Left lobe of liver (tissue), 2 donors: ENCODE results near the gene MPP1. TPM values are rescaled to one million over a fixed set of nuclear protein-coding genes. Genes with fewer than 3 reads are reported as not detected.

Source experiments
- ATAC-seq: fragments of 200-7000 bp; cut with Tn5 transposase; one replicate; pipeline ENCODE4 v1.9.1; 2020; ENCODE audit warnings: mild to moderate bottlenecking, moderate library complexity
- DNase-seq: peaks from one replicate; pipeline ENCODE4 v3.0.0-alpha.2; 2020; ENCODE audit warnings: low spot score
- total RNA-seq: library from RNA; stranded (reverse); gene quantifications from one replicate; pipeline ENCODE4 v1.2.1, GENCODE V29; 2021
- donor health status: DM: no; HTN: no; CAD: no; lungs with moderate emphysema.
- donor health status: DM: no; HTN: yes; CAD: no.

The MPP1 gene
- total RNA-seq, 1 donor from 2014 or later: 22.9 TPM

- ATAC-seq (no peak), DNase-seq (no peak)
Measured at GRCh38 chrX:154813801-154814200, 8.5 kb upstream of the MPP1 start.

DNA sequence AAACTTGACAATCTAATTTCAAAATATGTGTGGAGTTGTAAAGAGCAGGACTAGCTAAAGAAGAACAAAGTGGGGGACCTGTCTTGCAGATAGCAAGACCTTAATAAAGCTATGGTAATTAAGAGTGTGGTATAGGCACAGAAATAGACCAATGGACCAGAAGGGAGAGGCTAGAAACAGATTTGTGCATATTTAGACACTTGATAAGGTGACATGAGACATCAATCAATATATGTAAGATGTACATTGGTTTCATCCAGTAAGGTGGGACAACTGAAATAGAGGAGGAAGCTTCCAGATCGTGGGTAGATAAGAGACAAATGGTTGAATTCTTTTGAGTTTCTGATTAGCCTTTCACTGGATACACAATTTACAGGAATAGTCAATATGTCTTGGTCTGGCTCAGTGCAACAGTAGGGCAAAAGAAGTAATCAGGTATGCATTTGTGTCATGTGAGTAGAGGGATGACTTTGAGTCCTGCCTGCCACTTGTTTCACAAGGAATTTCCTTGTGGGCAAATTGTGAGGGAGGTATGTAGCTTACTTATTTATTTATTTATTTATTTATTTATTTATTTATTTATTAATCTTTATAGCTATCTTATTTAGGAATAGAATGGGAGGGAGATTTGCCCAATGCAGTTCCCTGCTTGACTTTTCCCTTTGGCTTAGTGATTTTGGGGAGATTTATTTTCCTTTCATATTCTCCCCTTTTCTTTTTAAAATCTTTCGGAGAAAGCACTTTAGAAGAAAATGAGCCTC lies 7.2 kb upstream of the MPP1 start:
- DNase-seq (no peak), ATAC-seq (no peak)

GRCh38 chrX:154809939-154810665 lies 4.8 kb upstream of the MPP1 start:
- DNase-seq: no peak
- ATAC-seq: no peak

GRCh38 chrX:154806837-154807501 lies 1.7 kb upstream of the MPP1 start:
- no peak for DNase-seq
- no peak for ATAC-seq

- ATAC-seq: peak; percentile 50
- DNase-seq: no peak
Measured at GRCh38 chrX:154805696-154806091, 409 bp upstream of the MPP1 start.

DNA sequence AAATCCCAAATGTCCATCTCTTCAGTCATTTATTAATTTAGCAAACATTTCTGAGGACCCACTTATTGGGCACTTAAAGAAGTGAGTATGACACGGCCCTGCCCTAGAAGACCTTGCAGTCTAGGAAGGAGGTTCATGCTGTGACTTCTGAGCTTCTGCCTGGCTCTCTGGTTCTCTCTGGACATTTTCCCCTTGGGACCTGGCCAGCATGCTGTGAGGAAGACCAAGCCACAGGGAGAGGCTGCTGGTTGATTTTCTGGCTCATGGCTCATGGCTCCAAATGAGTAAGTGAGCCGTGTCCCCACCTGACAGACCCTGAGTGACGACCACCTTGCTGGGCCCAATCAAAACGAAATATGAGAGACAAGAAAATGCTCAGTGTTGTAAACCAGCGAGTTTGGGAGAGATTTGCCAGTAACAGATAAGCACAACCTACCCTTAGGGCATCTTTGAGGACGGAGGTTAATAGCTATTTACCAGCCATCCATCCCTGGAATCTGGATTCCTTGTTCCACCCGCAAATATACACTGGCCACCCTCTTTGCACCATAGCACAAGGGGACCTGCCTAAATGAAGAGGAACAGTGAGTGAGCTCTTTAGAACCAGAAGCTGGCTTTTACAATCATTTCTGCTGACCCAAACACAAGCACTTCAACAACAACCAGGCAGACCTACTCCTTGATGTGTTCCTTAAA lies 876 bp downstream of the MPP1 start:
- ATAC-seq (no peak), DNase-seq (no peak)

- DNase-seq: no peak
- peak; percentile 30 for ATAC-seq
Measured at GRCh38 chrX:154802947-154803346, 2.3 kb downstream of the MPP1 start.

DNA sequence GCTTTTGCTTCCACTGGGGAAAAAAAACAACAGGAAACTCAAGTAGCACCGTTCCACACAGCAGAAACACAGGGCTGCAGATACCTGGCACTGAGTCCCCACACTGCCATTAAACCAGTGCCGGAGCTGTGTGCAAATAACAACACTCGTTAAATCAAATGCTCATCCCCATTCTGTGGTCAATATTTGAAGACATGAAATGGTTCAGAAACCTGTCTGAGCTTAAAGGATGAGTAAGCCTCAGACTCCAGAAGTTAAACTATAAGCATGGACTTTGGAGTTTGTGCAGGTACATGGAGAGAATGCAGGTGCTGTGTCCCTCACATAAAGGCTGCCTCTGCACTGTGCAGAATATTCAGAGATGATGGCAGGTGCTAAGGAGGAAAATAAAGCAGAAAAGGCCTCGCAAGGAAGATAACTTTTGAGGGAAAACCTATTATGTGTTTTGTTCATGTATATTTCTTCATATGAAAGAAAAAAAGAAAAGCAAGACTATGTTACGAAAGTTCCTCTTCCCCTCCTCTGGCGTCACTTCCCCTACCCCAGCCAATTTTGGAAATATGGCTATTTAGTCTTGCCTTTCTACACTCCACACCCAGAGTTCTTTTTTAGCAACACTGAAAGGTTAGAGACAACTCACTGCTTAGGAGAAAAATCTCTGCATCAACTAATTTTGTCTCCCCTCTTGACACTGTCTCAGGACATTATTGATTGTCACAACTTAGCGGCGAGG lies 4.6 kb downstream of the MPP1 start:
- ATAC-seq: no peak
- DNase-seq: no peak

GRCh38 chrX:154799556-154800348 lies 5.5 kb downstream of the MPP1 start:
- peak; percentile 53 for ATAC-seq
- DNase-seq: peak; percentile 48

DNA sequence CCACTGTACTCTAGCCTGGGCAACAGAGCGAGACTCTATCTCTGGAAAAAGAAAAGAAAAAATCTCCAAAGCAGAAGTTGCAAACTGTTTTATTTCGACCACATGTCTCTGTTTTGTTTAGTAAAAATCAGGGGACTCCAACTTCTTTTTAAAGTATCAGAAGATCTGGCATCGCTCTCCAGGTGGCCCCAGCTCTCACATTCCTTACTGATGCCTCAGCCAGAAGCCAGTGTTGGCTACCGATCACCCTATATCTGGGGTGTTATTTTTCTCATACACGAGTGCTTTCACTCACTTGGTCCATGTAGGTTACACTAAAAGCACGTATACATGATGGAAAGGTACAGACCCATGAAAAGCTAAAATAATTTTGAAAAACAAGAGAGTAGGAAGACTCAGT lies 8.3 kb downstream of the MPP1 start:
- ATAC-seq (no peak), DNase-seq (no peak)

DNA sequence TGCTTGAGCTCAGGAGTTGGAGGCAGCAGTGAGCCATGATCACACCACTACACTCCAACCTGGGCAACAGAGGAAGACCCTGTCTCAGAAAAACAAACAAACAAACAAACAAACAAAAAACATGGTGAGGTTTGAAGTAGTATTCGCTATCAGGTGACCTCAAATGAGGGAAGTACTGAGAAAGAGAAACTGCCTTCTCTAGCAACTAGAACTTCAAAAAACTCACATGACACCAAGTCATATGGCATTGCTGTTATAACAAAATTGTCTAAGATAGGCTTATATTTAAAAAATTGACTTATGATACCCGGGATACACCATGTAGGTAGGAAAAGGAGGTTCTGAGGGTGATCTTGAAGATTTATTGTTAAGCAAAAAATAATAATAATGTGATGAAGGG lies 10.3 kb downstream of the MPP1 start:
- DNase-seq (no peak), ATAC-seq (no peak)

DNA sequence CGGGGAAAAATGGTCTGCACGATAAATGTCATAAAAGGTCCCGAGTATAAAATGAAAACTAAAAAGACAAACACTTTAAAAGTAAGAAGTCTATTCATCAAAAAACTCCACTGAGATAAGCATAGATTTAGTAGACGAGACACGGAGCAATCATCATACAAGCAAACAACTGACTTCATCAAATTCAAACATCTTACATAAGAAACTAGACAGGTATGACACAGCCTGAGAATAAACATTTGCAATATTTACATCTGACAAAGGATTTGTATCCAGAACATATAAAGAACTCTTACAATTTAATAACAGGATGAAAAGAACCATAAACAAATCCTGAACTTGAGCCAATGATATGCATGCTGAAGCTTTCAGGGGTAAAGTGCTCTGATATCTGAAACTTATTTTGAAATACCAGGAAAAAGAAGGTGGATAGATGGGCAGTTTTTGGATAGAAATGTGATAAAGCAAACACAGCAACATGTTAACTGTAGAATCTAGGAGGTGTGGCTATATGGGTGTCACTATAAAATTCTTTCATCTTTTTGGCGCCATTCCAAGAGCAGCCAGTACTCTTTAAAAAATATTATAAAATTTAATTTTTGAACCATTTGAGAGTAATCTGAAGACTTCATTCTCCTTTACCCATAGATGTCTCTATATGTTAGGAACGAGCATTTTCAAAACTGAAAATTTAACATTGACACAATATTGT lies 12.0 kb downstream of the MPP1 start:
- ATAC-seq (peak; percentile 26), DNase-seq (no peak)

GRCh38 chrX:154791939-154792338 lies 13.3 kb downstream of the MPP1 start:
- DNase-seq: no peak
- peak; percentile 12 for ATAC-seq

DNA sequence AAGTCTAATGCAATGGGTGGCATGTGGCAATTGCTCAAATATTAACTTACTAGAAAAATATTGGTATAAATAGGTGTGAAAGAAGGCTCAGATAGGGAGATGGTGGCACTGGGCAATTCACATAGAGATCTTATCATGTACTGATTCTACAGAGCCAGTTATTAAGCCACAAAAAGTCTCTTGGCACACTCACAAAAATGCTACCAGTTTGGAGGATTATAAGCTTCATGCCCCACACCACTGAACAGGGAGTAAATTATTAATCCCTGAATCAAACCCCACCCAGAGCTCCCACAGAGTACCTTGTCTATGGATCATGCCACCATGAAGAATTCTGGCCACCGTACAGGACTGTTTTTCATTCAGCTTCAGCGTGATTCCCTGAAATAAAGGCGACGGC lies 13.8 kb downstream of the MPP1 start:
- ATAC-seq: peak; percentile 81

DNA sequence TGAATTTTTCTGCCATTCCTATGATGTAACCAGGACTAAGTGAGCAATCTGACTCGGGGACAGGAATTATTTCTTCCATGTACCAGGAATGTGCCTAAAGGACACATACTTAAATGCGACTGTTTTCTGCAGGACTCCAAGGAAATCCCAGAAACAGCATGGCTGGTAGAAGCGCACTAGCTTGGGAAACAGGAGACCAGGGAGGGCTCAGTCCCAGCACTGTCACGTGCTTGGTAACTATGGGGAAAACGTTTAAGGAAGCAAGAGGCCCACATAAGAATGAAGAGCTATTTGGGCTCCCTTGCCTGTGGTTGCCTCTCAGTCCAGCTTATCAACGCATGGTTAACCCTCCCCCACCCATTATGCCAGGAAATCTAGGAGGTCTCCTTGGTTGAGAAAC lies 19.6 kb downstream of the MPP1 start:
- DNase-seq (no peak), ATAC-seq (no peak)

More for the DNA sequence above, 13.8 kb downstream of the MPP1 start:
- DNase-seq: no peak

- no peak for DNase-seq
Measured at GRCh38 chrX:154784149-154784995, 20.9 kb downstream of the MPP1 start.

GRCh38 chrX:154780968-154781367 lies 24.3 kb downstream of the MPP1 start:
- DNase-seq (peak; percentile 51), ATAC-seq (peak; percentile 92)

More at GRCh38 chrX:154784149-154784995, 20.9 kb downstream of the MPP1 start:
- ATAC-seq: no peak

DNA sequence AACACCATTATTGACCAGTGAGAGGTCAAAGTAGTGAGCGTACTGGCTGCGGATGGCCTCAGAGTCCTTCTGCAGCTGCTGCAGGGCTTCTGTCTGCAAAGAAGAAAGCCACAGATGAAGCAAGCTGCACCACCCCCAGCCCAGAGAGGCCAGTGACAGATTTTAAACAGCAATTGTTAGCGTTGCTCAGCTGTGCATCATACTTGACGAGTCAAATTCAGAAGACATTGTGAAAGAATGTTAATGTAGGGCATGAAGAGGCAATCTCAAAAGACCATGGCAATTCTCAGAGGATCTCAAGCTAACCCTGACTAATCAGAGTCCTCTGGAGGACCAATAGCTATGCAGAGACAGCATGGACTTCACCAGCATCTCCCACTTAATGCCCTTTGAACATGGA lies 26.0 kb downstream of the MPP1 start:
- ATAC-seq: no peak
- DNase-seq: no peak
